NCI-H1694 (cell line): ENCODE measurements around the gene ZSWIM9.

Experiments
- DNase-seq: peaks from one replicate; lab custom pipeline; 2025; lab: John Stamatoyannopoulos, UW

The ZSWIM9 gene

GRCh38 chr19:48175578-48175977 is 5.1 kb downstream of the ZSWIM9 start:
- no peak for DNase-seq

GRCh38 chr19:48176226-48176625 is 5.7 kb downstream of the ZSWIM9 start:
- no peak for DNase-seq

GRCh38 chr19:48181505-48181904 is 11.0 kb downstream of the ZSWIM9 start:
- DNase-seq: no peak

GRCh38 chr19:48182434-48182833 is 12.0 kb downstream of the ZSWIM9 start:
- DNase-seq: no peak

GRCh38 chr19:48183356-48183755 is 12.9 kb downstream of the ZSWIM9 start:
- DNase-seq: no peak

- no peak for DNase-seq
These were observed 15.5 kb downstream of the ZSWIM9 start for GRCh38 chr19:48186015-48186414.

- DNase-seq: no peak
These were observed 16.1 kb downstream of the ZSWIM9 start for GRCh38 chr19:48186541-48186991.

- DNase-seq: no peak
These were observed 19.9 kb downstream of the ZSWIM9 start for GRCh38 chr19:48190288-48190884.

- no peak for DNase-seq
These were observed 20.4 kb downstream of the ZSWIM9 start for GRCh38 chr19:48190885-48191284.

- no peak for DNase-seq
These were observed 22.3 kb downstream of the ZSWIM9 start for GRCh38 chr19:48192750-48193149.

GRCh38 chr19:48194041-48194843 is 23.8 kb downstream of the ZSWIM9 start:
- peak; percentile 10 for DNase-seq

- DNase-seq: no peak
These were observed 24.7 kb downstream of the ZSWIM9 start for GRCh38 chr19:48194844-48195830.

- no peak for DNase-seq
These were observed 25.9 kb downstream of the ZSWIM9 start for GRCh38 chr19:48196321-48196763.

GRCh38 chr19:48196933-48197665 is 26.6 kb downstream of the ZSWIM9 start:
- DNase-seq: no peak

GRCh38 chr19:48203222-48203793 is 32.8 kb downstream of the ZSWIM9 start:
- peak; percentile 51 for DNase-seq

GRCh38 chr19:48203794-48204628 is 33.5 kb downstream of the ZSWIM9 start:
- DNase-seq: peak; percentile 97

GRCh38 chr19:48206397-48207093 is 36.1 kb downstream of the ZSWIM9 start:
- no peak for DNase-seq

GRCh38 chr19:48210005-48210404 is 39.5 kb downstream of the ZSWIM9 start:
- DNase-seq: no peak

GRCh38 chr19:48213959-48214358 is 43.5 kb downstream of the ZSWIM9 start:
- no peak for DNase-seq

- DNase-seq: no peak
These were observed 46.5 kb downstream of the ZSWIM9 start for GRCh38 chr19:48216933-48217332.
